ENCODE data around the gene PNPLA6. TPM values are rescaled to one million over a fixed set of nuclear protein-coding genes. Genes with fewer than 3 reads are reported as not detected.
A peak's percentile ranks its signal among the peaks of the same experiment; 100 is the strongest.

PNPLA6 gene
- total RNA-seq, 6 experiments from 2014 or later, result 38.7 to 61.8 (median 46.5) TPM

DNA sequence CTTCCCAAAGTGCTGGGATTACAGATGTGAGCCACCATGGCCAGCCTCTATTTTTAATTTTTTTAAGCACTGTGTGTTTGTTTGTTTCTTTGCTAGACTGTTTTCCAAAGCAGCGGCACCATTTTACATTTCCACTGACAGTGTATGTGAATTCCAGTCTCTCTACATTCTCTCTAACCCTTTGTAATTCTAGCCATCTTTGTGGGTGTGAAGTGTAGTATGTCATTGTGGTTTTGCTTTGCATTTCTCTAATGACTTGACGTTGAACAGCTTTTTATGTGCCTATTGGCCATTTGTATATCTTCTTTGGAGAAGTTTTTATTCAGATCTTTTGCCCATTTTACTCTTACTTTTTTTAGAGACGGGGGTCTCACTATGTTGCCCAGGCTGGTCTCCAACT lies 11.6 kb downstream of the PNPLA6 start:
- Histone ChIP-seq H3K27me3 (no peaks in the 10 kb centered on the region), H3K9me3 (no peaks in the 10 kb centered on the region), H3K4me3 (no peak overlapping the region), H3K27ac (no peak overlapping the region), H3K36me3 (peaks cover 0 to 17% (median 8%) of the 10 kb centered on the region in 4 donors), H3K4me1 (no peaks in the 10 kb centered on the region)
- intact Hi-C loops (cut with DNase I), result no loop called here
- ATAC-seq, result no peak
- no peak for TF ChIP-seq POLR2A (IDR thresholded peaks at IDR 0.05)
- TF ChIP-seq, protein P1, sequence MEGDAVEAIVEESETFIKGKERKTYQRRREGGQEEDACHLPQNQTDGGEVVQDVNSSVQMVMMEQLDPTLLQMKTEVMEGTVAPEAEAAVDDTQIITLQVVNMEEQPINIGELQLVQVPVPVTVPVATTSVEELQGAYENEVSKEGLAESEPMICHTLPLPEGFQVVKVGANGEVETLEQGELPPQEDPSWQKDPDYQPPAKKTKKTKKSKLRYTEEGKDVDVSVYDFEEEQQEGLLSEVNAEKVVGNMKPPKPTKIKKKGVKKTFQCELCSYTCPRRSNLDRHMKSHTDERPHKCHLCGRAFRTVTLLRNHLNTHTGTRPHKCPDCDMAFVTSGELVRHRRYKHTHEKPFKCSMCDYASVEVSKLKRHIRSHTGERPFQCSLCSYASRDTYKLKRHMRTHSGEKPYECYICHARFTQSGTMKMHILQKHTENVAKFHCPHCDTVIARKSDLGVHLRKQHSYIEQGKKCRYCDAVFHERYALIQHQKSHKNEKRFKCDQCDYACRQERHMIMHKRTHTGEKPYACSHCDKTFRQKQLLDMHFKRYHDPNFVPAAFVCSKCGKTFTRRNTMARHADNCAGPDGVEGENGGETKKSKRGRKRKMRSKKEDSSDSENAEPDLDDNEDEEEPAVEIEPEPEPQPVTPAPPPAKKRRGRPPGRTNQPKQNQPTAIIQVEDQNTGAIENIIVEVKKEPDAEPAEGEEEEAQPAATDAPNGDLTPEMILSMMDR (IDR thresholded peaks at IDR 0.05), result no peak
- no peak for DNase-seq
- WGBS (ENCODE audit: insufficient coverage, low coverage, low lambda C conversion rate, missing lambda C conversion rate), result 79% methylated on average over 3 of the region's 3 CpGs

DNA sequence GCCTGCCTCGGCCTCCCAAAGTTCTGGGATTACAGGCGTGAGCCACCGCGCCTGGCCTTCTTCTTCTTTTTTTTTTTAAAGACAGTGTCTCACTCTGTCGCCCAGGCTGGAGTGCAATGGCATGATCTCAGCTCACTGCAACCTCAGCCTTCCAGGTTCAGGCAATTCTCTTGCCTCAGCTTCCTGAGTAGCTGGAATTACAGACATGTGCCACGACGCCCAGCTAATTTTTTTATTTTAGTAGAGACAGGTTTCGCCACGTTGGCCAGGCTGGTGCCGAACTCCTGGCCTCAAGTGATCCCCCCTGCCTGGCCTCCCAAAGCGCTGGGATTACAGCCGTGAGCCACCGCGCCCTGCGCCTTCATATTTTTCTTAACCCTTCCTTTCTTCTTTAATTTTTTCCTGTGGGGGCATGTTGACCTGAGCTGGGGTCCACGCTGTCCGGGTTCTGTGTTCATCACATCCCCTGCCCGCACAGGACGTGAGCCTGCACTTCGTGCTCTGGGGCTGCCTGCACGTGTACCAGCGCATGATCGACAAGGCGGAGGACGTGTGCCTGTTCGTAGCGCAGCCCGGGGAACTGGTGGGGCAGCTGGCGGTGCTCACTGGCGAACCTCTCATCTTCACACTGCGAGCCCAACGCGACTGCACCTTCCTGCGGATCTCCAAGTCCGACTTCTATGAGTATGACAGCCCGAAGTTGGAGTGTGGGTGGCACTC lies 14.1 kb downstream of the PNPLA6 start:
- no peak overlapping the region for H3K27ac ChIP-seq
- intact Hi-C loops (cut with DNase I), result no loop called here
- no peaks in the 10 kb centered on the region for H3K4me1 ChIP-seq
- no peak overlapping the region for H3K4me3 ChIP-seq
- no peaks in the 10 kb centered on the region for H3K27me3 ChIP-seq
- TF ChIP-seq, protein P1 (IDR thresholded peaks at IDR 0.05), result no peak
- no peak for TF ChIP-seq POLR2A (IDR thresholded peaks at IDR 0.05)
- peaks cover 0 to 8% (median 4%) of the 10 kb centered on the region in 4 donors for H3K36me3 ChIP-seq
- 96% methylated on average over 28 of the region's 36 CpGs for WGBS (ENCODE audit: insufficient coverage, low coverage, low lambda C conversion rate, missing lambda C conversion rate)
- DNase-seq (no peak), ATAC-seq (no peak)
- no peaks in the 10 kb centered on the region for H3K9me3 ChIP-seq

DNA sequence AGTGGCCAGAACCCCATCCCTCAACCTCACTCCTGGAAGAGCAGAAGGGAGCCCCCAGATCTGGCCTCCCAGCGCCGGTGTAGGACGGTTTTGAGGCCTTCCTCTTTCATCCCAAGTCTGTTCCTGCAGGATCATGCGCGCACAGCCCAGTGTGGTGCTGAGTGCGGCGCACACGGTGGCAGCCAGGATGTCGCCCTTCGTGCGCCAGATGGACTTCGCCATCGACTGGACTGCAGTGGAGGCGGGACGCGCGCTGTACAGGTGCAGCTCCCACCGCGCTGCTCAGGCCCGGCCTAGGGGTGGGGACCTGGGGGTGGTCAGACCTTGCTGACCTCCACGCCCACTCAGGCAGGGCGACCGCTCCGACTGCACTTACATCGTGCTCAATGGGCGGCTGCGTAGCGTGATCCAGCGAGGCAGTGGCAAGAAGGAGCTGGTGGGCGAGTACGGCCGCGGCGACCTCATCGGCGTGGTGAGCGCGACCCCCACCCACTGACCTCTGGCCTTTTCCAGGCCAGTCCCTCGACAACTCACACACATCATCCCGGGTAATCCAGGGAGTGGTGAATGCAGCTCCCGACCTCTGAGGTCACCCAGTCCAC lies 14.8 kb downstream of the PNPLA6 start:
- 97% methylated on average over 23 of the region's 41 CpGs for WGBS (ENCODE audit: insufficient coverage, low coverage, low lambda C conversion rate, missing lambda C conversion rate)
- Histone ChIP-seq H3K4me1 (no peaks in the 10 kb centered on the region), H3K36me3 (peaks cover 0 to 9% (median 5%) of the 10 kb centered on the region in 4 donors), H3K4me3 (no peak overlapping the region), H3K27ac (no peak overlapping the region), H3K9me3 (no peaks in the 10 kb centered on the region), H3K27me3 (no peaks in the 10 kb centered on the region)
- no peak for TF ChIP-seq POLR2A (IDR thresholded peaks at IDR 0.05)
- TF ChIP-seq, protein P1 (IDR thresholded peaks at IDR 0.05), result no peak
- peak in 1 of 4 donors; percentile 2 for ATAC-seq
- intact Hi-C loops (cut with DNase I), result no loop called here
- DNase-seq, result peak in 2 of 3 donors; percentile 48 to 60

DNA sequence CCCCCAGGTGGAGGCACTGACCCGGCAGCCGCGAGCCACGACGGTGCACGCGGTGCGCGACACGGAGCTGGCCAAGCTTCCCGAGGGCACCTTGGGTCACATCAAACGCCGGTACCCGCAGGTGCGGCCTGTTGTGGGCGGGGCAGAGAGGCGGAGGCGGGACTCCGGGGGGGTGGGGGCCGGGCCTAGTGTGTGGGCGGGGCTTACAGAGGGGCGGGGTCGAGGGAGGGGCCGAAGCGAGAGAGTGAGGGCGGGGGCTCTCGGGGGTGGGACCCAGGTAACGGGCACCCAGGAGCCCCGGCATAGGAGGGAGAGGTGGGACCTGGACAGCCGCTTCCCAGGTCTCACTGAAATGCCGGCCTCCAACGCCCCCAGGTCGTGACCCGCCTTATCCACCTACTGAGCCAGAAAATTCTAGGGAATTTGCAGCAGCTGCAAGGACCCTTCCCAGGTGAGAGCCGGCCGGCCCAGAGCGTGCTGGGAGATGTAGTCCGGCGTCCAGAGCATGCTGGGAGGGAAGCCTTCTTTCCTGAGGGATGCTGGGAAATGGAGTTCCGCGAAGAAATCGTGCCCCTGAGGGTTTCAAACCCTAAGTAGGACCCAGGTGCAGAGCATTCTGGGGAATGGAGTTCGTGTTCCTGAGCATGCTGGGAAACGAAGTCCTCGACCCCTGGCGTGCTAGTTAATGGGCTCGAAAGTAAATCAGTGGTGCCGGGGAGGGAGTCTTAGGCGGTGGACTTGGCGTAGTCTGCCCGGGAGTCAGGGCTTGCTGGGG lies 15.7 kb downstream of the PNPLA6 start:
- H3K27me3 ChIP-seq, result no peaks in the 10 kb centered on the region
- H3K36me3 ChIP-seq, result peaks cover 0 to 11% (median 5%) of the 10 kb centered on the region in 4 donors
- 48% methylated on average over 17 of the region's 51 CpGs for WGBS (ENCODE audit: insufficient coverage, low coverage, low lambda C conversion rate, missing lambda C conversion rate)
- no peak overlapping the region for H3K27ac ChIP-seq
- intact Hi-C loops (cut with DNase I), result no loop called here
- H3K4me1 ChIP-seq, result no peaks in the 10 kb centered on the region
- ATAC-seq, result peak; percentile 84 to 96 (median 86)
- H3K9me3 ChIP-seq, result no peaks in the 10 kb centered on the region
- peak overlapping the region in 2 of 3 donors; percentile 25 to 61 for H3K4me3 ChIP-seq
- DNase-seq, result peak in 2 of 3 donors; percentile 77 to 88
- TF ChIP-seq, protein P1 (IDR thresholded peaks at IDR 0.05), result no peak
- TF ChIP-seq POLR2A (IDR thresholded peaks at IDR 0.05), result no peak

Data from right lobe of liver (tissue), 6 donors.